ENCODE data around the gene SNAP25.

- no peak for TF ChIP-seq POLR2A (IDR thresholded peaks at IDR 0.05)
- no peak for TF ChIP-seq CTCF (IDR thresholded peaks at IDR 0.05)
Measured at GRCh38 chr20:10217721-10218410, 764 bp upstream of the SNAP25 start.
